NCI-H524 (cell line): ENCODE data around the gene FDX2.
"Not testable (repeated sequence)": the region's sequence is repeated elsewhere in the genome, so short reads cannot be mapped to it uniquely, and the experiment has no call there.

Experiments used
- DNase-seq, 2 experiments: peaks; one replicate each; lab custom pipeline; 2025; lab: John Stamatoyannopoulos, UW

Gene FDX2

GRCh38 chr19:10284065-10284959 lies 31.5 kb downstream of the FDX2 start:
- no peak for DNase-seq

GRCh38 chr19:10283301-10284064 lies 32.3 kb downstream of the FDX2 start:
- no peak for DNase-seq

- not testable (repeated sequence) for DNase-seq
Measured at GRCh38 chr19:10282043-10282442, 33.8 kb downstream of the FDX2 start.

GRCh38 chr19:10279737-10280442 lies 35.9 kb downstream of the FDX2 start:
- DNase-seq = no peak

- no peak for DNase-seq
Measured at GRCh38 chr19:10278935-10279334, 36.9 kb downstream of the FDX2 start.

DNA sequence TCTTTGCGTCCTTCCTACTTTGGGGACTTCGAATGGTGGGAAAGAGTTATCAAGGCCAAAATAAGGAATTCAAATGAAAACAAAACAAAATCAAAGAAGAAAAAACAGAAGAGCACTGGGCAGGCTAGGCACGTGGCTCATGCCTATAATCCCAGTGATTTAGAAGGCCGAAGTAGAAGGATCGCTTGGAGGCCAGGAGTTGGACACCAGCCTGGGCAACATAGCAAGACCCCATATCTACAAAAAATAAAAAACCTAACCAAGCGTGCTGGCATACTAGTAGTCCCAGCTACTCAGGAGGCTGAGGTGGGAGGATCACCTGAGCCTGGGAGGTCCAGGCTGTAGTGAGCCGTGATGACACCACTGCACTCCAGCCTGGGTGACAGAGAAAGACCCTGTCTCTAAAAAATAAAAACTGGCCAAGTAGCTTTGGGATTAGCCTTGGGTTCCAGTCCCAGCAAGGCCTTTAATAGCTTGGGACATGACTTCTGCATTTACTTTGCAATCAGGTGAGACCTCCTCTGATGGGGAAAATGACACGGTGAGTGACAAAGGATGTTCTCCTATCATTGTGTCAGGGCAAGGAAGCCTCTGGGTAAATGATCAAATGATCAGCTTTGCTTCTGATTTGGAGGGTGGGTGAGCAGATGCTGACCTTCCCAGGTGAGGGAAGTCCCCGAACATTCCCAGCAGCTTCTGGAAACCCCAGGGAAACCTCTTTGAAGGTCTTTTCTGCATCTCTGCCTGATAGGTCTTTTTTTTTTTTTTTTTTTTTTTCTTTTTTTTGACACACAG lies 37.8 kb downstream of the FDX2 start:
- DNase-seq = no peak

- DNase-seq = no peak
Measured at GRCh38 chr19:10274589-10274988, 41.2 kb downstream of the FDX2 start.

GRCh38 chr19:10271543-10272086 lies 44.2 kb downstream of the FDX2 start:
- no peak for DNase-seq

- peak; percentile 12 to 49 for DNase-seq
Measured at GRCh38 chr19:10270616-10271394, 45.0 kb downstream of the FDX2 start, which contains the start of gene ICAM1. ICAM1 (plus strand) TSS chr19:10271120; CDS start chr19:10271160, 40 bp downstream.

DNA sequence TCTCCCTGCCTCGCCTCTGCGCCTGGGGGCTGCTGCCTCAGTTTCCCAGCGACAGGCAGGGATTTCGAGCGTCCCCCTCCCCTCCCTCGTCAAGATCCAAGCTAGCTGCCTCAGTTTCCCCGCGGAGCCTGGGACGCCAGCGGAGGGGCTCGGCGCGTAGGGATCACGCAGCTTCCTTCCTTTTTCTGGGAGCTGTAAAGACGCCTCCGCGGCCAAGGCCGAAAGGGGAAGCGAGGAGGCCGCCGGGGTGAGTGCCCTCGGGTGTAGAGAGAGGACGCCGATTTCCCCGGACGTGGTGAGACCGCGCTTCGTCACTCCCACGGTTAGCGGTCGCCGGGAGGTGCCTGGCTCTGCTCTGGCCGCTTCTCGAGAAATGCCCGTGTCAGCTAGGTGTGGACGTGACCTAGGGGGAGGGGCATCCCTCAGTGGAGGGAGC lies 45.6 kb downstream of the FDX2 start:
- no peak for DNase-seq

DNA sequence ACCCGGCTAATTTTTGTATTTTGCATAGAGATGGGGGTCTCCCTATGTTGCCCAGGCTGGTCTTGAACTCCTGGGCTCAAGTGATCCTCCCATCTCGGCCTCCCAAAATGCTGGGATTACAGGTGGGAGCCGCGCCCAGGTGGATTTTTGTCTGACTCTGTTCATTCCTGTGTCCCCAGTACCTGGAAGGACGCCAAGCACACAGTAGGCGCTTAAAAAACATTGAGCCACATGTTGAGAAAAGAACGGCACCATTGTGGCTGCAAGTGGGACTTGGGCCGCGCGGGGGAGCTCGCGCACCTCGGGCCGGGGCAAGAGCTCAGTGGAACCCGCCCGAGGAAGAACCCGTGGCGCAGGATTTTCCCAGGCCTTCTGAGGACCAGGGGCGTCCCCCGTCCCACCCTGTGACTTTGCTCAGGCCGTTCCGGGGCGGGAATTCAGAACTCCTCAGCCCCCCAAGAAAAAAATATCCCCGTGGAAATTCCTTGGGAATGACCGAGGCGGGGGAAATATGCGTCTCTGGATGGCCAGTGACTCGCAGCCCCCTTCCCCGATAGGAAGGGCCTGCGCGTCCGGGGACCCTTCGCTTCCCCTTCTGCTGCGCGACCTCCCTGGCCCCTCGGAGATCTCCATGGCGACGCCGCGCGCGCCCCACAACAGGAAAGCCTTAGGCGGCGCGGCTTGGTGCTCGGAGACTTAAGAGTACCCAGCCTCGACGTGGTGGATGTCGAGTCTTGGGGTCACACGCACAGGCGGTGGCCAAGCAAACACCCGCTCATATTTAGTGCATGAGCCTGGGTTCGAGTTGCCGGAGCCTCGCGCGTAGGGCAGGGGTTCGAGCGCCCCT lies 46.3 kb downstream of the FDX2 start:
- peak; percentile 44 to 74 for DNase-seq

DNA sequence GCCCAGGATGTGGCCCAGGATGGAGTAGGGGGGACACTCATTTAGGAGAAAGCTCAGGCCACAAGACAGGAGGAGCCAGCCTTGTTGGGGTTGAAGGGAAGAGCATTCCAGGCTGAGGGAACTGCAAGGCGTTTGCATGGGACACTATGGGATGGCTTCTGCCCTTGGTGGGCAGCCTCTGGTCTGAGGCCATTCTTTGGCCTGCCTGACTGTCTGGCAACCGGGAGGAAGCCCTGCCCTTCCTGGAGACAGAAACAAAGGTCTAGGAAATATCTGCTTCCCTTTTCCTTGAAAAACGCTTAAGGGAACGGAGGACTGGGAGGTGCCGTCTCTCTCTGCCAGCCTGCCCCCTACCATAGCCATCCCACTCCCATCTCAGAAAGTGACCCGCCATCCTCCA lies 47.7 kb downstream of the FDX2 start:
- DNase-seq = no peak

GRCh38 chr19:10266706-10267105 lies 49.1 kb downstream of the FDX2 start:
- no peak for DNase-seq

DNA sequence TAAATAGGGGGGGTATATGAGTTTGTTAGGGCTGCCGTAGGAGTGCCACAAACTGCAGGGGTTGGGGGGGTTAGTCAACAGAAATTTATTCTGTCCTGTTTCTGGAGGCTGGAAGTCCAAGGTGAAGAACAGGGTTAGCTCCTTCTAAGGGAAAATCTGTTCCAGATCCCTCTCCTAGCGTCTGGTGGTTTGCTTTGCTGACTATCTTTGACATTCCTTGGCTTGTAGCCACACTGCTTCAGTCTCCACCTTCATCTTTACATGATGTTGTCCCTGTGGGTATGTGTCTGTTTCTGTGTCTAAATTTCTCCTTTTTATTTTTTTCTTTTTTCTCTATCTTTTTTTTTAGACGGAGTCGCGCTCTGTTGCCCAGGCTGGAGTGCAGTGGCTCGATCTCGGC lies 53.0 kb downstream of the FDX2 start:
- DNase-seq = no peak

GRCh38 chr19:10260141-10260584 lies 55.7 kb downstream of the FDX2 start:
- DNase-seq = no peak
